Loucy (cell line): ENCODE results near the gene URI1.
"Not testable (repeated sequence)": the region's sequence is repeated elsewhere in the genome, so short reads cannot be mapped to it uniquely, and the experiment has no call there.

Source experiments
- H2AFZ ChIP-seq: fragments of 200-600 bp; sonication (generic); 2 replicates; pipeline ENCODE4 v1.6.0; 2016; ENCODE audit warnings: antibody characterized with exemption, mild to moderate bottlenecking, low read length, moderate library complexity
- H3F3A ChIP-seq: fragments of 200-600 bp; 2 replicates; pipeline ENCODE4 v1.6.0; 2016; ENCODE audit warnings: antibody characterized with exemption, low read depth, mild to moderate bottlenecking
- H3K27me3 ChIP-seq: fragments of 200-600 bp; sonication (generic); 2 replicates; pipeline ENCODE4 v1.6.1; 2014; ENCODE audit warnings: low read length, mild to moderate bottlenecking; ENCODE audit not compliant: insufficient read depth, poor library complexity, severe bottlenecking
- H3K36me3 ChIP-seq: fragments of 200-600 bp; sonication (generic); 2 replicates; pipeline ENCODE4 v1.6.1; 2016; ENCODE audit warnings: low read length; ENCODE audit not compliant: insufficient read depth
- H3K4me1 ChIP-seq: fragments of 200-600 bp; sonication (generic); 2 replicates; pipeline ENCODE4 v1.5.1; 2014; ENCODE audit warnings: low read length, mild to moderate bottlenecking; ENCODE audit not compliant: insufficient read depth, poor library complexity, severe bottlenecking
- H3K4me2 ChIP-seq: fragments of 200-600 bp; sonication (generic); 2 replicates; pipeline ENCODE4 v1.6.0; 2014; ENCODE audit warnings: antibody characterized with exemption, low read length, low read depth, mild to moderate bottlenecking; ENCODE audit not compliant: poor library complexity, severe bottlenecking
- H3K4me3 ChIP-seq: fragments of 200-600 bp; sonication (generic); 2 replicates; pipeline ENCODE4 v1.5.1; 2014; ENCODE audit warnings: low read length, mild to moderate bottlenecking, mixed read lengths; ENCODE audit not compliant: poor library complexity, severe bottlenecking
- H3K79me2 ChIP-seq: fragments of 200-600 bp; sonication (generic); 2 replicates; pipeline ENCODE4 v1.6.1; 2014; ENCODE audit warnings: low read length; ENCODE audit not compliant: insufficient read depth
- H3K9ac ChIP-seq: fragments of 200-600 bp; sonication (generic); 2 replicates; pipeline ENCODE4 v1.6.0; 2014; ENCODE audit warnings: mild to moderate bottlenecking, low read depth, low read length, moderate library complexity; ENCODE audit not compliant: poor library complexity, severe bottlenecking
- H3K9me2 ChIP-seq: fragments of 200-600 bp; sonication (generic); replicated peaks from 2 replicates; pipeline ENCODE4 v1.6.1; 2016; ENCODE audit warnings: low read depth, low read length, mixed read lengths
- H3K9me3 ChIP-seq: fragments of 200-600 bp; sonication (generic); 2 replicates; pipeline ENCODE4 v1.6.1; 2014; ENCODE audit warnings: mild to moderate bottlenecking, antibody characterized with exemption, low read length, low read depth; ENCODE audit not compliant: insufficient read depth
- H4K20me1 ChIP-seq: fragments of 200-600 bp; sonication (generic); 2 replicates; pipeline ENCODE4 v1.6.0; 2014; ENCODE audit warnings: antibody characterized with exemption, low read length, mild to moderate bottlenecking; ENCODE audit not compliant: insufficient read depth, poor library complexity, severe bottlenecking
- EZH2phosphoT487 ChIP-seq: fragments of 200-600 bp; IDR thresholded peaks from 2 replicates; pipeline ENCODE4 v1.6.1; 2018; ENCODE audit warnings: antibody characterized with exemption, mild to moderate bottlenecking, moderate library complexity, borderline replicate concordance
- TF ChIP-seq, protein P1 (sequence below): fragments of 200-600 bp; sonication (generic); conservative IDR thresholded peaks from 2 replicates; pipeline ENCODE4 v1.5.1; 2014; ENCODE audit warnings: mild to moderate bottlenecking, antibody characterized with exemption, low read length

URI1 gene

DNA sequence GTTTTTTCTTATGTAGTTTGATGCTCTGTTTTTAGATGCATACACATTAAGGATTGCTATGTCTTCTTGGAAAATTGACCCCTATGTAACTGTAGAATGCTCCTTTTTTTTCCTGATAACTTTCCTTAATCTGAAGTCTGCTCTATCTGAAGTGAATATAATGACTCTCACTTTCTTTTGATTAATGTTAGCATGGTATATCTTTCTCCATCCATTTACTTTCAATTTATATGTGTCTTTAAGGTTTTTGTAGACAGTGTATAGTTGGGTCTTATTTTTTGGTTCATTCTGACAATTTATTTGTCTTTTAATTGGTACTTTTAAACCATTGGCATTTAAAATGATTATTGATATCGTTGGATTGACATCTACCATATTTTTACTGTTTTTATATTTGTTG, 92.3 kb downstream of the URI1 start:
- no peaks in the 10 kb centered on the region for H3K9me2 ChIP-seq
- H3K9ac ChIP-seq = no peak overlapping the region
- no peaks in the 10 kb centered on the region for H3K79me2 ChIP-seq
- peaks cover 10% of the 10 kb centered on the region for H3K4me1 ChIP-seq
- no peak overlapping the region for H3K4me3 ChIP-seq
- TF ChIP-seq, protein P1, sequence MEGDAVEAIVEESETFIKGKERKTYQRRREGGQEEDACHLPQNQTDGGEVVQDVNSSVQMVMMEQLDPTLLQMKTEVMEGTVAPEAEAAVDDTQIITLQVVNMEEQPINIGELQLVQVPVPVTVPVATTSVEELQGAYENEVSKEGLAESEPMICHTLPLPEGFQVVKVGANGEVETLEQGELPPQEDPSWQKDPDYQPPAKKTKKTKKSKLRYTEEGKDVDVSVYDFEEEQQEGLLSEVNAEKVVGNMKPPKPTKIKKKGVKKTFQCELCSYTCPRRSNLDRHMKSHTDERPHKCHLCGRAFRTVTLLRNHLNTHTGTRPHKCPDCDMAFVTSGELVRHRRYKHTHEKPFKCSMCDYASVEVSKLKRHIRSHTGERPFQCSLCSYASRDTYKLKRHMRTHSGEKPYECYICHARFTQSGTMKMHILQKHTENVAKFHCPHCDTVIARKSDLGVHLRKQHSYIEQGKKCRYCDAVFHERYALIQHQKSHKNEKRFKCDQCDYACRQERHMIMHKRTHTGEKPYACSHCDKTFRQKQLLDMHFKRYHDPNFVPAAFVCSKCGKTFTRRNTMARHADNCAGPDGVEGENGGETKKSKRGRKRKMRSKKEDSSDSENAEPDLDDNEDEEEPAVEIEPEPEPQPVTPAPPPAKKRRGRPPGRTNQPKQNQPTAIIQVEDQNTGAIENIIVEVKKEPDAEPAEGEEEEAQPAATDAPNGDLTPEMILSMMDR = no peak
- TF ChIP-seq EZH2phosphoT487 = no peak
- no peak overlapping the region for H2AFZ ChIP-seq
- no peaks in the 10 kb centered on the region for H3F3A ChIP-seq
- H3K36me3 ChIP-seq = peaks cover 11% of the 10 kb centered on the region
- H3K4me2 ChIP-seq = no peak overlapping the region
- H3K9me3 ChIP-seq = peaks cover 6% of the 10 kb centered on the region; the same call in 1 of the 2 replicates
- H3K27me3 ChIP-seq = no peaks in the 10 kb centered on the region
- no peaks in the 10 kb centered on the region for H4K20me1 ChIP-seq

- Histone ChIP-seq H3K27me3 (no peaks in the 10 kb centered on the region), H3K9me2 (no peaks in the 10 kb centered on the region), H3K4me3 (no peak overlapping the region), H3K4me2 (no peak overlapping the region), H4K20me1 (no peaks in the 10 kb centered on the region), H3K4me1 (no peaks in the 10 kb centered on the region), H3K9me3 (peaks cover 6% of the 10 kb centered on the region; the same call in 1 of the 2 replicates), H3K79me2 (no peaks in the 10 kb centered on the region), H2AFZ (no peak overlapping the region), H3K36me3 (peaks cover 7% of the 10 kb centered on the region), H3K9ac (no peak overlapping the region), H3F3A (no peaks in the 10 kb centered on the region)
- TF ChIP-seq EZH2phosphoT487 = no peak
- TF ChIP-seq, protein P1 = no peak
Measured at GRCh38 chr19:30036154-30037129, 94.4 kb downstream of the URI1 start.

DNA sequence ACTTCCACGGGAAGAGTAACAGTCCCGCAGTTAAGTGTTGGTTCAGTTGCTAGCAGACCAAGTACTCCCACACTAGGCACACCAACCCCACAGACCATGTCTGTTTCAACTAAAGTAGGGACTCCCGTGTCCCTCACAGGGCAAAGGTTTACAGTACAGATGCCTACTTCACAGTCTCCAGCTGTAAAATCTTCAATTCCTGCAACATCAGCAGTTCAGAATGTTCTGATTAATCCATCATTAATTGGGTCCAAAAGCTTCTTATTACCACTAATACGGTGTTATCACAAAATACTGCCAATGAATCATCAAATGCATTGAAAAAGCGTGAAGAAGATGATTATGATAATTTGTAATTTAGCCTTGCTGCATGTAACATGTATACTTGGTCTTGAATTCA, 95.8 kb downstream of the URI1 start:
- TF ChIP-seq EZH2phosphoT487 = no peak
- TF ChIP-seq, protein P1 = no peak
- Histone ChIP-seq H3K4me3 (no peak overlapping the region), H4K20me1 (no peaks in the 10 kb centered on the region), H3K79me2 (no peaks in the 10 kb centered on the region), H3K9me3 (peaks cover 6% of the 10 kb centered on the region; the same call in 1 of the 2 replicates), H3K4me1 (no peaks in the 10 kb centered on the region), H3K9me2 (no peaks in the 10 kb centered on the region), H3K36me3 (peaks cover 7% of the 10 kb centered on the region), H3K27me3 (no peaks in the 10 kb centered on the region), H2AFZ (no peak overlapping the region), H3F3A (no peaks in the 10 kb centered on the region), H3K4me2 (no peak overlapping the region), H3K9ac (no peak overlapping the region)

GRCh38 chr19:30041931-30042330, 99.9 kb downstream of the URI1 start:
- not testable (repeated sequence) for H3K4me3 ChIP-seq, H4K20me1 ChIP-seq

DNA sequence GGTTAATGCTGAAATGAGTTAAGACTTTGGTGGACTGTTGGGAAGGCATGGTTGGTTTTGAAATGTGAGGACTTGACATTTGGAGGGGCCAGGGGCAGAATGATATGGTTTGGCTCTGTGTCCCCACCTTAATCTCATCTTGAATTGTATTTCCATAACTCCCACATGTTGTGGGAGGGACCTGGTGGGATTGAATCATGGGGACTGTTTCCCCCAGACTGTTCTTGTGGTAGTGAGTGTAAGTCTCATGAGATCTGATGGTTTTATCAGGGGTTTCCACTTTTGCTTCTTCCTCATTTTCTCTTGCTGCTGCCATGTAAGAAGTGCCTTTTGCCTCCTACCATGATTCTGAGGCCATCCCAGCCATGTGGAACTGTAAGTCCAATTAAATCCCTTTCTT, 101.0 kb downstream of the URI1 start:
- not testable (repeated sequence) for H3K9me3 ChIP-seq, H3K36me3 ChIP-seq, H3K4me3 ChIP-seq, H3K79me2 ChIP-seq, H2AFZ ChIP-seq, H3F3A ChIP-seq, H4K20me1 ChIP-seq, H3K27me3 ChIP-seq, H3K9me2 ChIP-seq, H3K9ac ChIP-seq, H3K4me2 ChIP-seq
- H3K4me1 ChIP-seq = peaks cover 16% of the 10 kb centered on the region

More at GRCh38 chr19:30041931-30042330, 99.9 kb downstream of the URI1 start:
- H3K79me2 ChIP-seq, H3K36me3 ChIP-seq, H3K4me2 ChIP-seq, H3F3A ChIP-seq, H2AFZ ChIP-seq, H3K9me2 ChIP-seq, H3K9me3 ChIP-seq, H3K9ac ChIP-seq, H3K27me3 ChIP-seq, H3K4me1 ChIP-seq: not testable (repeated sequence)
